Stimulated activated CD4-positive, alpha-beta T cell treated with anti-CD3 and anti-CD28 coated beads, TNF-alpha, amount 100 ng/mL, for 48 hours (primary cell): ENCODE results near the gene TM4SF20.
"Not testable (repeated sequence)": the region's sequence is repeated elsewhere in the genome, so short reads cannot be mapped to it uniquely, and the experiment has no call there.

Experiments
- DNase-seq, 3 donors: peaks; one replicate each; pipeline ENCODE4 v3.0.0-alpha.2; 2020; ENCODE audit warnings: low read depth in 3 of 3

Gene TM4SF20

DNA sequence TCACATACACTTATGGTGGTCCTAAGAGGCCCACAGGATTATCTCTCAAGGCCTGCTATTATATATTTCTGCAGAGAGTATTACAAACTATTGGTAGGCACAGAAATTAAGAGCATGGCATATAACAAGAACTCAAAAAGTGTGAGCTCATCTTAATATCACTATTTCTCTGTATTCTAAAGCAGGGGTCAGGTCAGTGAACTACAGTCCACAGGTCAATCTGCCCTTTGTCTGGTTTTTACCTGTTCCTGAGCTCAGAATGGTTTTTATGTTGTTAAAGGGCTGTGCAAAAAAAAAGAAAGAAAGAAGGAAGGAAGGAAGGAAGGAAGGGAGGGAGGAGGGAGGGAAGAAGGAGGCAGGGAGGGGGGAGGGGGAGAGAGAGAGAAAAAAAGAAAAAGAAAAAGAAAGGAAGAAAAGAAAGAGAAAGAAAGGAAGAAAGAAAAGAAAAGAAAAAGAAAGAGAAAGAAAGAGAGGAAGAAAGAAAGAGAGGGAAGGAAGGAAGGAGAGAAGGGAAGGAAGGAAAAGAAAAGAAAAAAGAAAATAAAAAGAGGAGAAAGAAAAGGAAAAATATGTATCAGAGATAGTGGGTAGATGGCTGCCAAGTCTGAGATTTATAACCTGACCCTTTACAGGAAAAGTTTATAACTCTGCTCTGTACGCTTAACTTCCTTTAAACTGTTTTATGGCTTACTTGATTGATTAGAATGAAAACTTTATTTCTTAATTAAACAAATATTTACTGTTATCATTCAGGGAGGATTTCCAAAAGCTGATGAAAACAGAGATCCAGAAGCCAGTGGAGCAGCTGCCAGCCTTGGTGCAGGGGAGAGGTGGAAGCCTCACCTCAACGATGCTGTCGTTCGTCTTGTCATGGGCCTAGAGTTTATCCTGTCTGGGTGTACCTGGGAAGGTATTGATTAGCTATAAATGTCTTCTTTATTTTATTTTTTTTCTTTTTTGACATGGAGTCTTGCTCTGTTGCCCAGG lies 19.9 kb upstream of the TM4SF20 start:
- no peak for DNase-seq

GRCh38 chr2:227397562-227397961 lies 18.5 kb upstream of the TM4SF20 start:
- no peak for DNase-seq

GRCh38 chr2:227395556-227395955 lies 16.4 kb upstream of the TM4SF20 start:
- DNase-seq, result no peak

DNA sequence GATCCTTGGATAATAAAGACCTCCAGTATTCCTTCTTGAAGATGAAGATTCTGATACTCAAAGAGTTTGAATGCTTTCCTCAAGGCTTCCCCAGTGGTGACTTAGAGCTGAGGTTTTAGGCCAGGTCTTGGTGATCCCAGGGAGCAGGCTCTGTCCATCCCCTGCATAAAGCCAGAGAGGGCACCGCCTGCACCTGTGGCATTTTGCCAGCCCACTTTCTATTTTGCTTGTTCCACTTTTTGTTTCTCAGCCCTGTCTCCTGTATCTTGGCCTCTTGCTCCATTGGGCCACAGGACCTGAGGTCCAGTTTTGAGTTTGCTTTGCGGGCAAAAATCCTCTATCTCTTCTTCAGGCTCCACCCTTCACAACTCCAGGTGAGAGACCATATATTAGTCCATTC lies 15.3 kb upstream of the TM4SF20 start:
- DNase-seq, result no peak

- DNase-seq, result no peak
These were observed 11.6 kb upstream of the TM4SF20 start for GRCh38 chr2:227390468-227391256.

- DNase-seq, result no peak
These were observed 10.6 kb upstream of the TM4SF20 start for GRCh38 chr2:227389661-227390060.

DNA sequence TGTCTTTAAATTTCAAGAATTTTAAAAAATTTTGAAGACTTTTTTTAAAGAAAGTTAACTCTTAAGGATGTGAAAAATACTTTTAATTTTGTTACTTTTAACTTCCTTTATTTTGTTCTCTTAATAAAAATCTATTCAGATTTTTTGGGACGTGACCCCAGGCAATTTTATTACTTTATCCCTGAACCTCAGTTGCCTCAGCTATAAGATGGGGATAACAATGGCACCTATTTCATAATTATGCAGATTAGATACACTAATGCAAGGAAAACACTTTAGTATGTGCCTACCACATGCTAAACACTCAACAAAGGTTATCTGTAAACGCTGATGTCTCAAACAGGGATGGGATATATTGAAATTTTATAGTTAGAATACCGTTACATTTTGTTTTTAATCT lies 10.1 kb upstream of the TM4SF20 start:
- no peak for DNase-seq

- no peak for DNase-seq
These were observed 9.5 kb upstream of the TM4SF20 start for GRCh38 chr2:227388537-227389011.

DNA sequence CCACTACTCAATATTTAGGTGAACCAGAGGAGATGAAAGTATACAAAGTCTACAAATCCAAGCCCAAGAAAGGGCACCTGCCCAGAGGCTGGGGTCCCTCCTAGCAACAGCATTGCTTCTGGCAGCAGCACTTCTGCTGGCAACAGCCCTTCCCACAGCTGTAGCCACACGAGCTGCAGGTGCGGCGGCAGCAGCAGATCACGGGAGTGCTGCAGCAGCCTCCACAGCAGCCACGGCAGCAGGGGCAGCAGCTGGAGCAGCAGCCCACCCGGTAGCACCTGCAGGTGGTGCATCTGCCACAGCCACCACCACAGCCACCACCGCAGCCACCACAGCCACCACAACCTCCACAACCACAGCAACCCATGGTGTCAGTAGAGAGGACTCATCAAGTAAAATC lies 8.5 kb upstream of the TM4SF20 start, which contains the start of gene SCYGR1:
Gene SCYGR1, minus strand, starts transcription at position 367 of the 400 bp plus-strand sequence. Its CDS starts 0 bp downstream, at position 367.
- not testable (repeated sequence) for DNase-seq

GRCh38 chr2:227386630-227387029 lies 7.5 kb upstream of the TM4SF20 start:
- DNase-seq, result no peak

- no peak for DNase-seq
These were observed 4.6 kb upstream of the TM4SF20 start for GRCh38 chr2:227383686-227384085.

- DNase-seq, result not testable (repeated sequence)
These were observed 3.2 kb upstream of the TM4SF20 start for GRCh38 chr2:227382241-227382835.

- DNase-seq, result no peak
These were observed 729 bp downstream of the TM4SF20 start for GRCh38 chr2:227378371-227378782.

- DNase-seq, result no peak
These were observed 1.4 kb downstream of the TM4SF20 start for GRCh38 chr2:227377467-227378351.

DNA sequence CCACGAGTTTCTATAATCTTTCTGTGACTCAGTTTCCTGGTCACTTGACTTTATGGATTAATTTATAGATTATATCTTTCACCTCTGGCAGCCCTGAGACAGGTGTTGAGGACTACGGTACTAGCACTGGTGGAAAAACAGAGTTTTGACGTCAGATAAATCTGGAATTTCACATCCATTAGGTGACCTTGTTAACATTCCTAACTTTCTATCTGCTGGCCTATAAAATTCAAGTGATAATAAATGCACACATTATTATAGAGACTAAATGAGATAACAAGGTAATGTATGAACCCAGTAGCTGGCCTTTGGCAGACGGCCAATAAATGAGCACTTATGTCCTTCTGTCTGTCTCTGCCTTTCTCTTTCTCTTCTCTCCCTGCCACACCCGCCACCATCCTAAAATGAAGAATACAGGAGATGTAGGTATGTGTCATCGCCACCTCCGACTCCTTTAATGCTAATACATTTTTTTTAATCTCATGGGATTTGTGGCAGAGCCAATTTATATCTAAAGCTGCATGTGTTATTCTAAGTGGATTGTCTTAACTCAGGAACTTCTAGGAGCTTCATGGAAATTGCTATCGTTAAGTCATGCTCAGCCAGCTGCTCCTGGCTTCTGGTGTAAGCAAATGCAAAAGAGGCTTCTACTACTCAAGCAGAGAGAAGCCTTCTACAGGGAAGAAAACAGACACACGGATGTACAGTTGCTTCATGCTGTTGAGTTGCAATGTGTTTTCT lies 2.3 kb downstream of the TM4SF20 start:
- no peak for DNase-seq

GRCh38 chr2:227374158-227374557 lies 4.9 kb downstream of the TM4SF20 start:
- DNase-seq, result peak; percentile 10 to 33 (median 11)

DNA sequence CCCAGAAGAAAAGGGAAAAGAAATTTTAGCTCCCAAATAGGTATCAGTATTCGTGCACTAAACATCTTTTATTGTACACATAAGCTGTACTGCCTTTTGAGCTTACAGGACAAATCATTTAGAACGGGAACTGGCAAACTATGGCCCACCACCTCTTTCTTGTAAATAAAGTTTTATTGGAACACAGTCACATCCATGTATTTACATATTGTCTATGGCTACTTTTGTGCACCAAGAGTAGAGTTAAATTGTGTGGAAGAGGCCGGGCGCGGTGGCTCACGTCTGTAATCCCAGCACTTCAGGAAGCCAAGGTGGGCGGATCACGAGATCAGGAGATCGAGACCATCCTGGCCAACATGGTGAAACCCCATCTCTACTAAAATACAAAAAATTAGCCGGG lies 5.7 kb downstream of the TM4SF20 start:
- no peak for DNase-seq

- DNase-seq, result no peak
These were observed 8.3 kb downstream of the TM4SF20 start for GRCh38 chr2:227370791-227371312.

GRCh38 chr2:227370092-227370491 lies 9.0 kb downstream of the TM4SF20 start:
- no peak for DNase-seq

DNA sequence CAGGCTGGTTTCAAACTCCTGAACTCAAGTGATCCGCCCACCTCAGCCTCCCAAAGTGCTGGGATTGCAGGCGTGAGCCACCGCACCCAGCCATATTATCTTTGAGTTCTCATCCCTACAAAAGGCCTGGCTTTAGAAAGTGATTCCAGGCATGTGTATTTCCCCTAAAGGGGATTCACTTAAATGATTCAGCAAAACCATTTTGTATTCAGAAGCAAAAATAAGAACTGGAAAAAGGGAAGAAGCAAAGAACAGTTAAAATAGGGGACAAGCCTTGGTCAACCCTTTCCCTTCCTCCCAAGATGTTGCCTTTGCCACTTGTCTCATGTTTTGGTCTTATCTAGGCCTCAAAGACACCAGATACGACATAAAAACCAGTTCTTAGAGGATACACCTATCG lies 10.5 kb downstream of the TM4SF20 start:
- DNase-seq, result no peak
